Astrocyte of the spinal cord (primary cell): ENCODE measurements around the gene RAPGEF3.

ENCODE experiments used
- DNase-seq: peaks from one replicate; pipeline ENCODE4 v3.0.0; 2011; ENCODE audit warnings: low read depth, low spot score
- H3K4me3 ChIP-seq: 2 replicates; pipeline ENCODE4 v1.5.1; 2011; ENCODE audit warnings: low read depth, mild to moderate bottlenecking, low read length, moderate library complexity
- in situ Hi-C: cut with HindIII; loops from 2 replicates; pipeline ENCODE4 v1.10.0; 2017; ENCODE audit warnings: low sequenced_read_pairs
- TF ChIP-seq, protein P1 (sequence below): IDR thresholded peaks from 2 replicates; pipeline ENCODE4 v1.5.1; 2012; ENCODE audit warnings: low read depth, mild to moderate bottlenecking, low read length, inconsistent platforms

The RAPGEF3 gene

DNA sequence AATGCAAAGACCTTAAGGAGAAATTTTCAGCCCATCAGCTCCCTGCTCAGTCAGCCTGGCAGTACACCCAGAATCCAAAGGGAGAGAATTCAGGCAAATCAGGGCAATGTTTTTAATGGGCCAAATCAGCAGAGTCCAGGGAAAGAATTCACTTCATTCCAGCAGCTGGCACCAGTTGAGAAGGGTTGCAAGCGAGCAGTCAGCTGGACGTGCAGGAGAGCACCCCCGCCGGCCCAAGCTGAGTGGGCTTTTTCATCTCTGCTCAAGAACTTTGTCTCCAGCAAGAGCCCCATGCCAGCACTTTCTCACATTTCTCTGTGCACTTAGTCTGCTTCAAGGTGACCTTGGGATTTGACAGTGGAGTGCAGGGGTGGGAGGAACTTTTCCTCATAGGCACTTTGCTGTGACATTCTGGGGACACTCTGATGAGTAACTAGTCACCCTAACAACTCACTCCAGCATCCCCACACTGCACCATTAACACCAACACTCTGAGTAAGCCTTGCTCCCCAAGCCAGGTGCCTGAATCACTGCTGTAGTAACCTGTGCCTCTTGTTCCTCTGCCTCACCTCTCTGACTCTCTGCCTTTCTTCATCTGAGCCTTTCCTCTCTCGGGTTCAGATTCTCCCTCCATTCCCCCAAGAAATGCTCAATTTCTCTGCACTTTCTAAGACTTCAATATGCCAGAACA is 35.6 kb downstream of the RAPGEF3 start:
- in situ Hi-C loops = no loop called here
- TF ChIP-seq, protein P1, sequence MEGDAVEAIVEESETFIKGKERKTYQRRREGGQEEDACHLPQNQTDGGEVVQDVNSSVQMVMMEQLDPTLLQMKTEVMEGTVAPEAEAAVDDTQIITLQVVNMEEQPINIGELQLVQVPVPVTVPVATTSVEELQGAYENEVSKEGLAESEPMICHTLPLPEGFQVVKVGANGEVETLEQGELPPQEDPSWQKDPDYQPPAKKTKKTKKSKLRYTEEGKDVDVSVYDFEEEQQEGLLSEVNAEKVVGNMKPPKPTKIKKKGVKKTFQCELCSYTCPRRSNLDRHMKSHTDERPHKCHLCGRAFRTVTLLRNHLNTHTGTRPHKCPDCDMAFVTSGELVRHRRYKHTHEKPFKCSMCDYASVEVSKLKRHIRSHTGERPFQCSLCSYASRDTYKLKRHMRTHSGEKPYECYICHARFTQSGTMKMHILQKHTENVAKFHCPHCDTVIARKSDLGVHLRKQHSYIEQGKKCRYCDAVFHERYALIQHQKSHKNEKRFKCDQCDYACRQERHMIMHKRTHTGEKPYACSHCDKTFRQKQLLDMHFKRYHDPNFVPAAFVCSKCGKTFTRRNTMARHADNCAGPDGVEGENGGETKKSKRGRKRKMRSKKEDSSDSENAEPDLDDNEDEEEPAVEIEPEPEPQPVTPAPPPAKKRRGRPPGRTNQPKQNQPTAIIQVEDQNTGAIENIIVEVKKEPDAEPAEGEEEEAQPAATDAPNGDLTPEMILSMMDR = no peak
- DNase-seq = no peak
- no peak overlapping the region for H3K4me3 ChIP-seq

DNA sequence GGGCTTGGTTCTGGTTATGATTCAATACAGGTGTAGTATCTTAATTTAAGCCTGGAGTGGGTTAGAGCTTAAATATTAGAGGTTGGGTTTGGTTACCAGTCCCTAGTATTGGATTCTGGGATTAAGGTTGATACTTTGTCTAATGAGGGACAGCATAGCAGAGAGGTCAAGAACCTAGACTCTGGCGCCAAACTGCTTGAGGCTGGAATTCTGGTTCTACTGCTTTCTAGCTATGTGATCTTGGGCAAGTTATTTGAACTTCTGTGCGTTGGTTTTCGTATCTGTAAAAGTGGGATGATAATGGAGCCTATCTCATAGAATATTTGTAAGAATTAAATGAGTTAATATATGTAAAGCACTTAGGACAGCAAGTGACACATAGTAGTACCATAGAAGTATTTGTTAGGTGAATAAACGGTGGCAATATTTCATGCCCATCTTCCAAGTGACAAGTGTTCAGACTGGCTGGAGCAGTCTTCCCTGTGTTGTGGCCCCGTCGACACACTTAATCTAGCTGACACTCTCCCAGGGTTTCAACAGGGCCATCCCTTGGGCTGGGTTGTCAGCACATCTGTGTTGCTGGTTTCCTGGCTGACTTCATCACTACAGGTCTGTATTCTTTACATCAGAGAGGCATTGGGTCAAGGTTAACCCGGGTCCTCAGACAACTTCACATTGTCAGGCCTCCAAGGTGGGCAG is 36.4 kb downstream of the RAPGEF3 start:
- no peak overlapping the region for H3K4me3 ChIP-seq
- in situ Hi-C loops = no loop called here
- TF ChIP-seq, protein P1 = no peak
- no peak for DNase-seq

DNA sequence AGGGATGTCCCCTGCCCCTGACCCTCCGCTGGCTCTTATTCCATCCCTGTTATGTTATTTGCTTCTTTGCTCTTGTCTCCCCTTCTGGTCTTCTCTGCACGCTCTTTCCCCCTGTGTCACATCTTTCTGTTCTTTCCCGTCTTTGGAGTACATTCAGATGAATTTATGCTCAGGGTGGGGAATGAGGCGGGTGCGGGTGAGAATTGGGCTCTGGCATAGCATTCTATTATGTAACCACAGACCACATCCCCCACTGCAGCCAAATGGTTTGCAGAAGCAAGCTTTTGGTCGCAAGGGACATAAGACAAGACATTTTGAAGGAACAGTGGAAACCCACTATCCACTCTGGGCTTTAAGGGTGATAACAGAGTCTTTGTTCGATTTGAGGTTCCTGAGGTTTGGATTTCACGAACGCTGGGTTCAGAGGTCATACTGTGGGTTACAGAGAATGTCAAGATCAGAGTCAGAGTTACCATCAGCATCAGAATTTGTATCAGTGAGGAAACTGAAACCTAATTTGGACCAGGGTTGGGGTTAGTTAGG is 37.2 kb downstream of the RAPGEF3 start:
- no peak for DNase-seq
- TF ChIP-seq, protein P1 = no peak
- H3K4me3 ChIP-seq = no peak overlapping the region
- in situ Hi-C loops = no loop called here

DNA sequence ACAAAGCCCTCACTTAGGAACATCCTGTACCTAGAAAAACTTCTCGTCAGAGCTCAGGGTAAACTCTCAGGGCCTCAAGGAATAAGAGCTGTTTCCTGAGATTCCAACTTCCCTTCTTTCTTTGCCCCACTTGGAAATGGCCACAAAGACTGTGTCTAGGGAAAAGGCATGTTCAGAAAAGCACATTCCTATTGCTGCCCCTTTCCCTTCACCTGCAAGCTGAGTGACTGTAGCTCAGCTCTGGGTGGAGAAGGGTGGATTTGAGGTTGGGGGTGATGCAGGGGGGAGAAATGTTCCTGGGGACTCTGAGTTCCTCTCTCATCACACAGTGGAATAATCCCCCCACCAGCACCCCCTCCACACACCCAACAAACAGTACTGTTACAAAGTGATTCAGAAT is 40.1 kb downstream of the RAPGEF3 start:
- no peak for DNase-seq
- no peak overlapping the region for H3K4me3 ChIP-seq
- TF ChIP-seq, protein P1 = no peak
- in situ Hi-C loops = no loop called here

- in situ Hi-C loops = no loop called here
Measured at GRCh38 chr12:47717443-47718193, 41.1 kb downstream of the RAPGEF3 start.

DNA sequence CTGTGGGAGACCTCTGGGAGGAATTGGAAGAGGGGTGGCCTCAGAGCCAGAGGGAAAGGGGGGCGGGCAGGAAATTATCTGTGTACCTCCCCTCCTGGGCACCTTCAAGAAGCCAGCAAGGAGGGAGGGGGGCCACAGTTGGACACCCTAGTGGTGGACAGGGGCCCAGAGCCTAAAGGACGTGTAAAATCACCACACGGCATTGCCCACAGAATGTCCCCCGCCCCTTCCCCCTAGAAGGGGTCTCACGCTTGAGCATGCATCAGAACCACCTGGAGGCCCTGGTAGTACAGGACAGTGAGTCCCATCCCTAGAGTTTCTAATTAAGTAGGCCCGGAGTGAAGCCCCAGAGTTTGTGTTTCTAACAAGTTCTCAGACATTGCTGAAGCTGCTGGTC is 41.6 kb downstream of the RAPGEF3 start:
- TF ChIP-seq, protein P1 = no peak
- no peak for DNase-seq

More at GRCh38 chr12:47717443-47718193, 41.1 kb downstream of the RAPGEF3 start:
- H3K4me3 ChIP-seq = no peak overlapping the region
- TF ChIP-seq, protein P1 = peak; percentile 93
- peak; percentile 84 for DNase-seq

More for the DNA sequence above, 41.6 kb downstream of the RAPGEF3 start:
- in situ Hi-C loops = no loop called here
- no peak overlapping the region for H3K4me3 ChIP-seq
